Thymus (tissue), 11 donors: ENCODE data around the gene TMEM191C. TPM values are rescaled to one million over a fixed set of nuclear protein-coding genes. Genes with fewer than 3 reads are reported as not detected.

Experiments
- DNase-seq, 9 donors: peaks; one replicate each; pipeline ENCODE4 v3.0.0-alpha.2; 2013; ENCODE audit warnings: low spot score in 9 of 9, low read depth in 6 of 9, missing footprints in 1 of 9
- H3K27ac ChIP-seq, 2 donors: one replicate each; pipeline ENCODE4 v1.5.1; 2013; ENCODE audit warnings: control low read depth in 1 of 2, low read depth in 1 of 2, low read length in 1 of 2, mild to moderate bottlenecking in 1 of 2, moderate library complexity in 1 of 2
- H3K27me3 ChIP-seq, 2 donors: one replicate each; pipeline ENCODE4 v1.5.1; 2013; ENCODE audit warnings: low read length in 1 of 2; ENCODE audit not compliant: control insufficient read depth in 2 of 2, insufficient read depth in 1 of 2
- H3K36me3 ChIP-seq, 2 donors: one replicate each; pipeline ENCODE4 v1.5.1; 2013; ENCODE audit warnings: low read length in 1 of 2, mild to moderate bottlenecking in 1 of 2, moderate library complexity in 1 of 2; ENCODE audit not compliant: control insufficient read depth in 2 of 2, insufficient read depth in 2 of 2
- H3K4me1 ChIP-seq, 2 donors: one replicate each; pipeline ENCODE4 v1.5.1; 2013; ENCODE audit warnings: low read length in 2 of 2; ENCODE audit not compliant: control insufficient read depth in 2 of 2, insufficient read depth in 2 of 2
- H3K4me3 ChIP-seq, 2 donors: one replicate each; pipeline ENCODE4 v1.5.1; 2013; ENCODE audit warnings: low read length in 2 of 2, control low read depth in 1 of 2, mild to moderate bottlenecking in 1 of 2
- H3K9me3 ChIP-seq, 2 donors: one replicate each; pipeline ENCODE4 v1.5.1; 2013; ENCODE audit warnings: low read length in 1 of 2, mild to moderate bottlenecking in 1 of 2; ENCODE audit not compliant: control insufficient read depth in 2 of 2, insufficient read depth in 1 of 2
- WGBS: extraction: QIAGEN DNeasy Blood & Tissue Kit; methylation state at CpG from one replicate; pipeline ENCODE4 v1.1.7; 2013; 5-methylcytosine and 5-hydroxymethylcytosine counted together
- polyA plus RNA-seq: library from polyadenylated mRNA; stranded (reverse); fragments of 200-250 nt; gene quantifications from one replicate; pipeline ENCODE4 v1.2.3, GENCODE V29; 2013
- total RNA-seq: library from RNA; stranded (reverse); fragments of 120-200 nt; gene quantifications from one replicate; pipeline ENCODE4 v1.2.4, GENCODE V29; 2013
- donor health status: healthy.

Gene TMEM191C
- total and polyA plus RNA-seq, 2 donors: 1.2 to 5.1 TPM

DNA sequence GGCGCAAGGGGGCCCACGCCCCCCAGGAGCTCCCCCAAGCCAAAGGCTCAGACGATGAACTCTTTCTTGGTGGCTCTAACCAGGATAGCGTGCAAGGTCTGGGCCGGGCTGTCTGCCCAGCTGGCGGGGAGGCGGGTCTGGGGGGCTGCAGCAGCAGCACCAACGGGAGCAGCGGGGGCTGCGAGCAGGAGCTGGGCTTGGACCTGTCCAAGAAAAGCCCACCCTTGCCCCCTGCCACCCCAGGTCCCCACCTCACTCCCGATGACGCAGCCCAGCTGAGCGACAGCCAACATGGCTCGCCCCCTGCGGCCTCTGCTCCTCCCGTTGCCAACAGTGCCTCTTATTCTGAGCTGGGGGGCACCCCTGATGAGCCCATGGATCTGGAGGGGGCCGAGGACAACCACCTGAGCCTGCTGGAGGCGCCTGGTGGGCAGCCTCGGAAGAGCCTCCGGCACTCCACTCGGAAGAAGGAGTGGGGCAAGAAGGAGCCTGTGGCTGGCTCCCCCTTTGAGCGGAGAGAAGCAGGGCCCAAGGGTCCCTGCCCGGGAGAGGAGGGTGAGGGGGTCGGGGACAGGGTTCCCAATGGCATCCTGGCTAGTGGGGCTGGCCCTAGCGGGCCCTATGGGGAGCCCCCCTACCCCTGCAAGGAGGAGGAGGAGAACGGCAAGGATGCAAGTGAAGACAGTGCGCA, 21.6 kb upstream of the TMEM191C start:
- 98% methylated on average over 27 of the region's 27 CpGs for WGBS
- H3K27me3 ChIP-seq: no peaks in the 10 kb centered on the region
- H3K4me1 ChIP-seq: peaks cover 0 to 3% of the 10 kb centered on the region in 2 donors
- H3K4me3 ChIP-seq: no peak overlapping the region
- H3K9me3 ChIP-seq: no peaks in the 10 kb centered on the region
- no peak for DNase-seq
- peaks cover 31 to 53% of the 10 kb centered on the region in 2 donors for H3K36me3 ChIP-seq
- no peak overlapping the region for H3K27ac ChIP-seq

DNA sequence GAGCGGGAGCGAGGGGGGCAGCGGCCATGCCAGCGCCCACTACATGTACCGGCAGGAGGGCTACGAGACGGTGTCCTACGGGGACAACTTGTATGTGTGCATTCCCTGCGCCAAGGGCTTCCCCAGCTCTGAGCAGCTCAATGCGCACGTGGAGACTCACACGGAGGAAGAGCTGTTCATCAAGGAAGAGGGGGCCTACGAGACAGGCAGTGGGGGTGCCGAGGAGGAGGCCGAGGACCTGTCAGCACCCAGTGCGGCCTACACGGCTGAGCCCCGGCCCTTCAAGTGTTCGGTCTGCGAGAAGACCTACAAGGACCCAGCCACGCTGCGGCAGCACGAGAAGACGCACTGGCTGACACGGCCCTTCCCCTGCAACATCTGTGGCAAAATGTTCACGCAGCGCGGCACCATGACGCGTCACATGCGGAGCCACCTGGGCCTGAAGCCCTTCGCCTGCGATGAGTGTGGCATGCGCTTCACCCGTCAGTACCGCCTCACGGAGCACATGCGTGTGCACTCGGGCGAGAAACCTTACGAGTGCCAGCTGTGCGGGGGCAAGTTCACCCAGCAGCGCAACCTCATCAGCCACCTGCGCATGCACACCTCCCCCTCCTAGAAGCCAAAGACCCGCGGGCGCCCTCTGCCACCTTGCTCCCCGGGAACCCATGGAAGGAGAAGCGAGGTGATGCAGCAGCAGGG, 20.9 kb upstream of the TMEM191C start:
- DNase-seq: no peak
- no peak overlapping the region for H3K27ac ChIP-seq
- H3K36me3 ChIP-seq: peaks cover 31 to 53% of the 10 kb centered on the region in 2 donors
- H3K27me3 ChIP-seq: no peaks in the 10 kb centered on the region
- no peaks in the 10 kb centered on the region for H3K9me3 ChIP-seq
- WGBS: 98% methylated on average over 49 of the region's 49 CpGs
- no peak overlapping the region for H3K4me3 ChIP-seq
- peaks cover 0 to under 1% of the 10 kb centered on the region in 2 donors for H3K4me1 ChIP-seq

DNA sequence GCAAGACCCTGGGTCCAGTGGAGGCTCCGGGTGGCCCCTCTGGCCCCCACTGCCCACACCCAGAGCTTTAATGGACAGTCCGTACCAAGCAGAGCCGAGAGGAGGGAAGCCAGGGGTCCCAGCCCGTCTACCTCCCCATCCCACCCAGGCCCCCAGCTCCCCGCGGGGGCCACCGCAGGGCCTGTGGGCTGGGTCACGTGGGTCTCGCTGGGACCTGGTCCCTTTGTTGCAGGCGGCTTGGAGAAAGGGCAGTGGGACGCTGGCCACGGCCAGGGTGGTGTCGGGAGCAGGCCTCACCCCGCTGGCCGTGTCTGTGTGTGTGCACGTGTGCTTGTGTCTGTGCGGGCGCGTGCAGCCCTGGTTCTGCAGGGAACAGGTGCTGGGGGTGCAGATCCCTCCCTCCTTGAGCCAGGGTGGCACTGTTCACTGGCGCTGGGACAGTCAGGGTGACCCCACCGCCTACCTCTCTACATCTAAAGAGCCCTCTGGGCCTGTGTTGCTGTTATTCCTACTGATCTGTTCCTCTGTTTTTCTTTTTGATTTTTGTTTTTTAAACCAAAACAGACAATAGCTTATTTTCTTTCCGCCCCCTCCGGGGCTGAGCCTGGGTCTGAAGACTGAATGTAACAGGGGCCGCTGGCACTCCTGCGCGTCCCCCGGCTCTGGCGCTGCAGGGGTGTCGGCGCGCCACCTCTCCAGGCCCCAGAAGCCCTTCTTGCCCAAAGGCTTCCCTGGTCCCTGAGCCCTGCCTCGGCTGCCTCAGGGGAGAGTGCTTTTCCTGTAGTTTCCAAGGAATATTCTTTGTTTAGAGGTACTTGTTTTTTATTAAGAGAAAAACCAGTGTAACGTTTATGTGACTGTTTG, 20.1 kb upstream of the TMEM191C start:
- no peaks in the 10 kb centered on the region for H3K4me1 ChIP-seq
- H3K4me3 ChIP-seq: no peak overlapping the region
- H3K27me3 ChIP-seq: no peaks in the 10 kb centered on the region
- H3K9me3 ChIP-seq: no peaks in the 10 kb centered on the region
- WGBS: 97% methylated on average over 33 of the region's 33 CpGs
- peaks cover 31 to 53% of the 10 kb centered on the region in 2 donors for H3K36me3 ChIP-seq
- H3K27ac ChIP-seq: no peak overlapping the region
- DNase-seq: no peak

DNA sequence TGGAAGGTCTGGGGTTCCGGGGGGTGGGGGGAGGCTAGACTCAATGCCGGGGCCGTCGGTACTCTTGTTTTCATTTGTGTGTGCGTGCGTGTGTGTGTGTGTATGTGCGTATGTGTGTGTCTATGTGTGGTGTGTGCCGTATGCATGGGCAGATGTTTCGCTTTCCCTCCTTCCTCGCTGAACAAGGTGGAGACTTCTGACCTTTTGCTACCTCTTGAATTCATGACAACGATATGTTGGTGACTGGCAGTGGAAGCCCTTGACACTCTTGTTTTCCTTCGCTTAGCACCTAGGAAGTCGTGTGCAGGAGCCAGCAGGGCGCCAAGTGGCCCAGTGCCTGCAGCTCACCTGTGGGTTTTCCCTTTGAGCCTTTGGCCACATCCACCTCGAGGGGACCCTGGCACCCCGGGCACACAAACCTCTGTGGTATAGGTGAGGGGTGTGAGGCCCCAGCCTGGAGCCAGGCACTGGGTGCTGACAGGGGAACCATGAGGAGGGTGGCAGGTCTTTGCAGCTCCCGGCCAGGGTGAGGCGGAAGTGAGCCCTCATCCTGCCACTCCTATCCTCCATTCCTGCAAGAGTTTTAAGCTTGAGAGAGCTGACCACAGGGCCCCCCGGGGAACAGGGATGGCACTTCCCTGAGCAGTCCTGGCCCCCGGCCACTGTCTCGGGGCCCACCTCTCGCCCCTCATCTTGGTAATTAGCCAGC, 19.3 kb upstream of the TMEM191C start:
- Histone ChIP-seq H3K36me3 (peaks cover 31 to 53% of the 10 kb centered on the region in 2 donors), H3K9me3 (no peaks in the 10 kb centered on the region), H3K4me1 (no peaks in the 10 kb centered on the region), H3K27me3 (no peaks in the 10 kb centered on the region), H3K4me3 (no peak overlapping the region), H3K27ac (no peak overlapping the region)
- DNase-seq: no peak
- WGBS: 94% methylated on average over 22 of the region's 22 CpGs

DNA sequence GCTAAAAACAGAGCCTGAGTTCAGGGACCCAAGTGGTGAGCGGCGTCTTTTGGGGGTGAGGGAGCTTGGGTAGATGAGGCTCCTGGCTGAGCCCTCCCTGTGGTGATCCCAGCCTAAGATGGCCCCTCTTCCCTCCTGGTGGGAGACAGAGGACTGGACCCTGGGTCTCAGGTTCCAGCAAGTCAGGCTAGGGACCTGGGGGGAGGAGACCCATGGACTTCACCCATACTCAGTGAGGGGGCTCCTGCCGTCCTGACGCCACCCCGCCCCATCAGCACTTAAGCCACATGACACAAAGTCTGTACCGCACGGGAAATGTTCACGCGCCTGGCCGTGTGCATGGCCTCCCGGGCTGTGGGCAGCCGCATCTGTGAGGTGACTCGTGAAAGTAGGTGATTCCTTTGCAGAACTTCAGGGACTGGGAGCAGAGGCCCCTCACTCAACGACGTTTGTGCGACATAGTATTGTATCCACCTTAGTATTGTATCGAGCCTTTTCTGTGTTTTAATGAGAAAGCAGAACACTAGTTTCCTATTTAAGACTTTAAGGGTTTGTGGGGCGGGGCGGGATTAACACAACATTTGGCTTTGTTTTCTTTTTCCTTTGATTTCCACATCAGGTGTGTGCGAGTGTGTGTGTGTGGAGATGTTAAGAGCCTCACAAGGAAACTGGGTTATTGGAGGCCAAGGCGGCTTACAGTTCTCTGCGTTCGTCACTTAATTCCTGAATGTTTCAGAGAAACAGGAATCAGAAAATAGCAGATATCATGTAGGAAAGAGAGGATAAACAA, 18.4 kb upstream of the TMEM191C start:
- H3K27me3 ChIP-seq: no peaks in the 10 kb centered on the region
- H3K27ac ChIP-seq: no peak overlapping the region
- no peak overlapping the region for H3K4me3 ChIP-seq
- DNase-seq: no peak
- 95% methylated on average over 23 of the region's 23 CpGs for WGBS
- H3K36me3 ChIP-seq: peaks cover 27 to 50% of the 10 kb centered on the region in 2 donors
- H3K9me3 ChIP-seq: no peaks in the 10 kb centered on the region
- no peaks in the 10 kb centered on the region for H3K4me1 ChIP-seq

DNA sequence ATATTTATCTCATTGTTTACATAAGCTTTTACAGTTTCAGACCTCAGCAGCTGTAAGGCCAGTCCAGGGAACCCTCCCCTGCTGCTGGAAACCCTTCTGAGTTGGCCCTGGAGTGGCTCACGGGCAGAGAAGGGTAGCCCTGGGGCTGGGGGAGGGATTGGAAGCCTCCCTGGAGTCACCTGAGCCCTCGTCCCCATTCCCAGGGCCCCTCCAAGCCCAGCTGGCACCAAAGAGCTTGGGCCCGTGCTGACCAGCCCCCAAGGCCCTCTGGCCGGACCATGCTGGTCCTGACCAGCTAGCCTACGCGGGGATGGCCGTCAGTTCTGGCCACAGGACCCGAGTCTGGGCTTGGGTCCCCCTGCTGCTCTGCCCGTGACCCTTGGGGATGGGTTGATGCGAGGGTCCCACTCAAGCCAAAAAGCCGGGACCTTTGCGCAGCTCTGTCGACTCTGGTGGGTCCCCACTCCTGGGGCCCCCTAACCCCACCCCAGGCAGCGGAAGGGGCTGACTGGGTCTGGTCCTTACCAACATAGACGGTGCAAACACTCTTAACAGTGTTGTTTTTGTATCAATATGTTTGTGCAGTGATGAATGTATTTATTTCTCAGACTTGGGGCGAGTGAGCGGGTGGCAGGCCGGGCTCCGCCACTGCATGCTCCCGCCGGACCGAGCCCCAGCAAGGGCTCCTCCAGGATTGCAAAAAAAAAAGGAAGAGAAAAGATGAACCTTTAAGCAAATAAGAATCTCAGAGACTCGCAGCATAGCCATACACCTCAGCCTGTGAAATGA, 17.5 kb upstream of the TMEM191C start:
- Histone ChIP-seq H3K36me3 (peaks cover 26 to 41% of the 10 kb centered on the region in 2 donors), H3K9me3 (no peaks in the 10 kb centered on the region), H3K4me3 (no peak overlapping the region), H3K27ac (no peak overlapping the region), H3K27me3 (no peaks in the 10 kb centered on the region), H3K4me1 (no peaks in the 10 kb centered on the region)
- 98% methylated on average over 23 of the region's 23 CpGs for WGBS
- no peak for DNase-seq

DNA sequence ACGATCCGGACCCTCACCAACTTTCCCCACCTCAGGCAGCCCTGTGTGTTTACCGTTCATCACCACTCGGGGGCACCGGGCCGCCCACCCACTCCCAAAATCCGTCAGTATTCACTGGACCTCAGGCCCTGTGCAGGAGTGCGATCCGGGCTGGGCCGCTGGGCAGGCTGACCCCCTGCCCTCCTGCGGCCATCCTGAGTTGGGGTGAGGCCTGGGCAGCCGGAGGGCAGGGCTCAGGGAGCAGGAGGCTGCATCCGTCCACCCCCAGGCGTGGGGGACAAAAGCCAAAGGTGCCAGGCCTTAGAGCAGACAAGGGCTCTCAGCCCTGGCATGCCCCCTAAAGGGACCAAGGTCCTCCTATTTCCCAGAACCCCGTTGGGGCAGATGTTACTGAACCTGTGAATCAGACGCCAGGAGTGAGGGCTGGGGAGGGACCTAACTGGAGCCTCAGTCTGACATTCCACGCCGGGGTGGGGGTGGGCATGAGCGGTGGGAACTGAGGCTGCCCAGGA, 16.8 kb upstream of the TMEM191C start:
- no peak for DNase-seq
- no peaks in the 10 kb centered on the region for H3K4me1 ChIP-seq
- WGBS: 97% methylated on average over 19 of the region's 19 CpGs
- no peaks in the 10 kb centered on the region for H3K27me3 ChIP-seq
- H3K27ac ChIP-seq: no peak overlapping the region
- H3K4me3 ChIP-seq: no peak overlapping the region
- H3K36me3 ChIP-seq: peaks cover 19 to 34% of the 10 kb centered on the region in 2 donors
- no peaks in the 10 kb centered on the region for H3K9me3 ChIP-seq
